Sigmoid colon (tissue), 7 donors: Measurements from ENCODE around the gene SERTAD1. TPM values are rescaled to one million over a fixed set of nuclear protein-coding genes. Genes with fewer than 3 reads are reported as not detected.

Experiments used
- DNase-seq: peaks from one replicate; pipeline ENCODE4 v3.0.0-alpha.2; 2019
- H3K27ac ChIP-seq, 4 donors: fragments of 200-600 bp; sonication (generic); one replicate each; pipeline ENCODE4 v1.5.1; 2016 to 2019; ENCODE audit warnings: mild to moderate bottlenecking in 1 of 4
- H3K27me3 ChIP-seq, 3 donors: fragments of 200-600 bp; sonication (generic); one replicate each; pipeline ENCODE4 v1.5.1; 2019; ENCODE audit warnings: mild to moderate bottlenecking in 1 of 3
- H3K36me3 ChIP-seq, 4 donors: fragments of 200-600 bp; sonication (generic); one replicate each; pipeline ENCODE4 v1.5.1; 2016 to 2019
- H3K4me1 ChIP-seq, 4 donors: fragments of 200-600 bp; sonication (generic); one replicate each; pipeline ENCODE4 v1.5.1; 2017 to 2019
- H3K4me3 ChIP-seq, 4 donors: fragments of 200-600 bp; sonication (generic); one replicate each; pipeline ENCODE4 v1.5.1; 2017 to 2019; ENCODE audit warnings: mild to moderate bottlenecking in 2 of 4, moderate library complexity in 1 of 4
- H3K9me3 ChIP-seq, 4 donors: fragments of 200-600 bp in 3 of 4; sonication (generic) in 3 of 4; one replicate each; pipeline versions ENCODE4 v1.5.1 to v1.6.1; 2013 to 2019
- EP300 ChIP-seq, 4 donors: sonication (generic); formaldehyde crosslinking; IDR thresholded peaks; one replicate each; pipeline ENCODE4 v1.6.1; 2017; ENCODE audit warnings: antibody characterized with exemption in 4 of 4
- POLR2A ChIP-seq, 2 donors: fragments of 450-650 bp; IDR thresholded peaks; one replicate each; pipeline ENCODE4 v1.6.1; 2016; ENCODE audit warnings: antibody characterized with exemption in 2 of 2, mild to moderate bottlenecking in 2 of 2, moderate library complexity in 2 of 2
- POLR2AphosphoS5 ChIP-seq, 4 donors: sonication (generic); formaldehyde crosslinking; IDR thresholded peaks; one replicate each; pipeline ENCODE4 v1.6.1; 2017; ENCODE audit warnings: antibody characterized with exemption in 4 of 4
- WGBS, 2 donors: extraction: QIAGEN DNeasy Blood & Tissue Kit; methylation state at CpG; one replicate each; pipeline ENCODE4 v1.1.7; 2013; 5-methylcytosine and 5-hydroxymethylcytosine counted together
- intact Hi-C: fragments of 100-400 bp; cut with DNase I; formaldehyde crosslinking; loops from one replicate; pipeline ENCODE4 v1.15.1; 2023
- polyA plus RNA-seq, 3 donors: library from polyadenylated mRNA; stranded (reverse); fragments of 200-250 nt; gene quantifications; one replicate each; pipeline ENCODE4 v1.2.3, GENCODE V29; 2013
- total RNA-seq, 4 donors: library from RNA; depleted of rRNA; stranded (reverse); fragments of >200 nt; gene quantifications; one replicate each; pipeline ENCODE4 v1.1.0, GENCODE V29; 2016
- TF ChIP-seq, protein P1 (sequence below), 4 experiments: fragments of 450-650 bp in 3 of 4; fragments of 200-600 bp in 1 of 4; IDR thresholded peaks; one replicate each; pipeline ENCODE4 v1.5.1; 2016 to 2019; ENCODE audit warnings: antibody characterized with exemption in 4 of 4, mild to moderate bottlenecking in 3 of 4, moderate library complexity in 2 of 4
- donor health status: healthy with polysubstance abuse.
- donor health status: Bipolar disorder and iron deficiency.
- donor health status: healthy.

Gene SERTAD1
- total and polyA plus RNA-seq, 7 donors: 10.2 to 44.4 (median 18.6) TPM

DNA sequence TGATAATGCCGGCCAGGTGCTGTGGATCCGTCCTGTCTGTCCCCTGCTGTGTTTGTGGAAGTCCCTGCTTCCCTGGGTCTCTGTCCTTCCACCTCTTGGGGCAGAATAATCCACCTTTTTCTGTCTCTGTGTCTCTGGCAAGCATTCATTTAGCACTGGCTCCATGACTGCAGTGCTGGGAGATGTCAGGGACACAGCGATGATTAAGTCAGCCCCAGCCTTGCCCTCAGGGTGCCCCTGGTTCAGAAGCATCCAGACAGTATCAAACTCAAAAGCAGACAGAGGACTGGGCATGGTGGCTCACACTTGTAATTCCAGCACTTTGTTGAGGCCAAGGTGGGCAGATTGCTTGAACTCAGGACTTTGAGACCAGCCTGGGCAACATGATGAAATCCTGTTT, 37.3 kb downstream of the SERTAD1 start:
- TF ChIP-seq EP300 (IDR thresholded peaks at IDR 0.05) (no peak), POLR2AphosphoS5 (IDR thresholded peaks at IDR 0.05) (no peak), POLR2A (IDR thresholded peaks at IDR 0.05) (no peak)
- TF ChIP-seq, protein P1, sequence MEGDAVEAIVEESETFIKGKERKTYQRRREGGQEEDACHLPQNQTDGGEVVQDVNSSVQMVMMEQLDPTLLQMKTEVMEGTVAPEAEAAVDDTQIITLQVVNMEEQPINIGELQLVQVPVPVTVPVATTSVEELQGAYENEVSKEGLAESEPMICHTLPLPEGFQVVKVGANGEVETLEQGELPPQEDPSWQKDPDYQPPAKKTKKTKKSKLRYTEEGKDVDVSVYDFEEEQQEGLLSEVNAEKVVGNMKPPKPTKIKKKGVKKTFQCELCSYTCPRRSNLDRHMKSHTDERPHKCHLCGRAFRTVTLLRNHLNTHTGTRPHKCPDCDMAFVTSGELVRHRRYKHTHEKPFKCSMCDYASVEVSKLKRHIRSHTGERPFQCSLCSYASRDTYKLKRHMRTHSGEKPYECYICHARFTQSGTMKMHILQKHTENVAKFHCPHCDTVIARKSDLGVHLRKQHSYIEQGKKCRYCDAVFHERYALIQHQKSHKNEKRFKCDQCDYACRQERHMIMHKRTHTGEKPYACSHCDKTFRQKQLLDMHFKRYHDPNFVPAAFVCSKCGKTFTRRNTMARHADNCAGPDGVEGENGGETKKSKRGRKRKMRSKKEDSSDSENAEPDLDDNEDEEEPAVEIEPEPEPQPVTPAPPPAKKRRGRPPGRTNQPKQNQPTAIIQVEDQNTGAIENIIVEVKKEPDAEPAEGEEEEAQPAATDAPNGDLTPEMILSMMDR (IDR thresholded peaks at IDR 0.05): no peak
- intact Hi-C loops: no loop called here
- Histone ChIP-seq H3K27me3 (no peaks in the 10 kb centered on the region), H3K9me3 (no peaks in the 10 kb centered on the region), H3K27ac (no peak overlapping the region), H3K4me3 (no peak overlapping the region), H3K4me1 (no peaks in the 10 kb centered on the region), H3K36me3 (no peaks in the 10 kb centered on the region)
- DNase-seq: no peak
- 84 to 86% methylated on average over 3 of the region's 3 CpGs for WGBS, 2 donors

DNA sequence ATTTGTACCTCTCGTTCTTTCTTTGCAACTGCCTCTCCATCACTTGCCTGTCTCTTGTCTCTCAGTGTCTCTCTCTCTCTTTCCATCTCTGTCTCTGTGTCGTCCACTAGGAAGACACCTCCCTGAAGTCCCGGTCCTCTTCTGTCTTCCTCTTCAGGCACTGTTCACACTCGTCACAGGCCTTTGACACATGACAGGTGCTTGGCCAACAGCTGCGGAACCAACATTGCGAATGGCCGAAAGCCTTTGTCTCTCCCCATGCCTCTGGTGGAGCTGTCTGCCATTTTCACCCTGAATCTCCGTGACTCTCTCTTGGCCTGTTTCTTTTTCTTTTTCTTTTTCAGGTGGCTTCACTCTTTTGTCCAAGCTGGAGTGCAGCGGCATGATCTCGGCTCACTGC, 38.6 kb downstream of the SERTAD1 start:
- H3K36me3 ChIP-seq: no peaks in the 10 kb centered on the region
- intact Hi-C loops: no loop called here
- no peak overlapping the region for H3K4me3 ChIP-seq
- H3K9me3 ChIP-seq: no peaks in the 10 kb centered on the region
- TF ChIP-seq POLR2AphosphoS5 (IDR thresholded peaks at IDR 0.05) (no peak), POLR2A (IDR thresholded peaks at IDR 0.05) (no peak), EP300 (IDR thresholded peaks at IDR 0.05) (no peak)
- TF ChIP-seq, protein P1 (IDR thresholded peaks at IDR 0.05): no peak
- H3K27ac ChIP-seq: no peak overlapping the region
- H3K4me1 ChIP-seq: no peaks in the 10 kb centered on the region
- DNase-seq: no peak
- WGBS, 2 donors: 93% methylated on average over 10 of the region's 10 CpGs
- H3K27me3 ChIP-seq: no peaks in the 10 kb centered on the region

DNA sequence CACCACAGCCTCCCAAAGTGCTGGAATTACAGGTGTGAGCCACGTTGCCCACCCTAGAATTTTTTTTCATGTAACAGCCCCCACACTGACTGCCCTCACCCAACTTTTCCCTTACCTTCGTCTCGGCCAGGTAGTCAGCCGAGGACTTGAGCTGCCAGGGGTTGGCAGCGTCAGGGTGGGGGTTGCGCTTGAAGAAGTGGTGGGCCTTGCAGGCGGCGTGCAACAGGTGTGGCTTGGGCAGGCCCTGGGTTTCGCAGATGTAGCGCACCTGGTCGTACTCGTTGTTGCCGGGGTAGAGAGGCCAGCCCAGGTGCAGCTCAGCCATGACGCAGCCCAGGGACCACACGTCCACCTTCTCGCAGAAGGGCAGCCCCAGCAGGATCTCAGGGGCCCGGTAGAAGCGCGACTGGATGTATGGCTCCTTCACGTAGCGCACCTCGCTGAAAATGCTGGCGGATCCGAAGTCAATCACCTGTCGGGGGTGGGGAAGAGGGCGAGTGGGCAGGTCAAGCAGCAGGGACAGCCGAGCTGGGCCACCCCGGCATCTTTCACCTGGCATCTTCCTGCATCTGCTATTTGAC, 42.0 kb downstream of the SERTAD1 start:
- 89% methylated on average over 28 of the region's 28 CpGs for WGBS, 2 donors
- no peak overlapping the region for H3K27ac ChIP-seq
- no peaks in the 10 kb centered on the region for H3K9me3 ChIP-seq
- no peak overlapping the region for H3K4me3 ChIP-seq
- H3K36me3 ChIP-seq: peaks cover 0 to 14% (median 5%) of the 10 kb centered on the region in 4 donors
- TF ChIP-seq POLR2AphosphoS5 (IDR thresholded peaks at IDR 0.05) (no peak), EP300 (IDR thresholded peaks at IDR 0.05) (no peak), POLR2A (IDR thresholded peaks at IDR 0.05) (no peak)
- TF ChIP-seq, protein P1 (IDR thresholded peaks at IDR 0.05): no peak
- DNase-seq: no peak
- intact Hi-C loops: no loop called here
- H3K4me1 ChIP-seq: no peaks in the 10 kb centered on the region
- H3K27me3 ChIP-seq: no peaks in the 10 kb centered on the region

DNA sequence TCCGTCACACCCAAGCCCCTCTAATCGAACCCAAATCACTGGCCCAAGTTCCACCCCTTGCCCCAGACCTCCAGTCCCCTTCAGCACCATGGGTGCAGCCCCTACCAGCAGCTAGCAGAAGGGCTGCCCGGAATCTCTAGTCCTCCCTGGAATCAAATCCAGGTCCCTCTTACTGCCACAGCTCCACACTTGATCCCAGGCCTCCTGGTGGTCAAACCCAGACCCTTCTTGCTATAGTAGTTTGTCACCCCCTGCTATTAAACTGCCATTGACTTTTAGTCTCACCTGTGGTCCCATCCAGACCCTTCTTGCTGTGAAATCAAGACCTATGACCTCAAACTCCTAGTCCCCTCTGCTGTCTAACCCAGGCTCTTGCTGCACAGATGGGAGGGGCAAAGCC, 44.5 kb downstream of the SERTAD1 start:
- Histone ChIP-seq H3K27ac (no peak overlapping the region), H3K4me3 (no peak overlapping the region), H3K36me3 (peaks cover 0 to 35% (median 20%) of the 10 kb centered on the region in 4 donors), H3K9me3 (no peaks in the 10 kb centered on the region), H3K27me3 (no peaks in the 10 kb centered on the region), H3K4me1 (no peaks in the 10 kb centered on the region)
- TF ChIP-seq POLR2A (IDR thresholded peaks at IDR 0.05) (no peak), EP300 (IDR thresholded peaks at IDR 0.05) (no peak), POLR2AphosphoS5 (IDR thresholded peaks at IDR 0.05) (no peak)
- TF ChIP-seq, protein P1 (IDR thresholded peaks at IDR 0.05): no peak
- intact Hi-C loops: no loop called here
- no peak for DNase-seq
- 71 to 80% methylated on average over 3 of the region's 3 CpGs for WGBS, 2 donors
